Breast epithelium (tissue), 3 donors: ENCODE data around the gene FYN.

Experiments used
- POLR2A ChIP-seq: fragments of 450-650 bp; IDR thresholded peaks from one replicate; pipeline ENCODE4 v1.6.1; 2016; ENCODE audit warnings: antibody characterized with exemption, mild to moderate bottlenecking, moderate library complexity
- TF ChIP-seq, protein P1 (sequence below), 3 donors: fragments of 450-650 bp; IDR thresholded peaks; one replicate each; pipeline ENCODE4 v1.5.1; 2016 to 2017; ENCODE audit warnings: antibody characterized with exemption in 3 of 3, mild to moderate bottlenecking in 3 of 3, moderate library complexity in 3 of 3

DNA sequence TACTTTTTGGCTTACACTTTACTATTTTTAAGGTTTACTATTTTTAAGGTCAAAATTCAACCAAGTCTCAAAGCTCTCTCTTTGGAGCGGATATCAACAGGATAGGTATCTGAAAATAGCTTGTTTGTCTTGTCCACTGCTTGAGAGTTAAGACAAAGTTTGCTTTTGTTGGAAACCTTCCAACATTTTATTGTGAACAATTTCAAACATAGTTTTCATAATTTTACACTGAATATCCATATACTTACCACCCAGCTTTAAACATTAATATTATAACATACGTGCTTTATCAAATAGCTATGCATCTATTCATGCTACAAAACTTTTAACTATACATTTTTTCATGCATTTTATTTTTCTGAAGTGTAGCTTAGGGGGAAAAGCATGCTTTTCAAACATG is 109.9 kb downstream of the FYN start:
- TF ChIP-seq, protein P1, sequence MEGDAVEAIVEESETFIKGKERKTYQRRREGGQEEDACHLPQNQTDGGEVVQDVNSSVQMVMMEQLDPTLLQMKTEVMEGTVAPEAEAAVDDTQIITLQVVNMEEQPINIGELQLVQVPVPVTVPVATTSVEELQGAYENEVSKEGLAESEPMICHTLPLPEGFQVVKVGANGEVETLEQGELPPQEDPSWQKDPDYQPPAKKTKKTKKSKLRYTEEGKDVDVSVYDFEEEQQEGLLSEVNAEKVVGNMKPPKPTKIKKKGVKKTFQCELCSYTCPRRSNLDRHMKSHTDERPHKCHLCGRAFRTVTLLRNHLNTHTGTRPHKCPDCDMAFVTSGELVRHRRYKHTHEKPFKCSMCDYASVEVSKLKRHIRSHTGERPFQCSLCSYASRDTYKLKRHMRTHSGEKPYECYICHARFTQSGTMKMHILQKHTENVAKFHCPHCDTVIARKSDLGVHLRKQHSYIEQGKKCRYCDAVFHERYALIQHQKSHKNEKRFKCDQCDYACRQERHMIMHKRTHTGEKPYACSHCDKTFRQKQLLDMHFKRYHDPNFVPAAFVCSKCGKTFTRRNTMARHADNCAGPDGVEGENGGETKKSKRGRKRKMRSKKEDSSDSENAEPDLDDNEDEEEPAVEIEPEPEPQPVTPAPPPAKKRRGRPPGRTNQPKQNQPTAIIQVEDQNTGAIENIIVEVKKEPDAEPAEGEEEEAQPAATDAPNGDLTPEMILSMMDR (IDR thresholded peaks at IDR 0.05) = no peak
- no peak for TF ChIP-seq POLR2A
